Liver (tissue), 3 donors: ENCODE data around the gene SEPTIN10.

Experiments
- CTCF ChIP-seq: fragments of 150-350 bp; IDR thresholded peaks from 2 replicates; pipeline ENCODE4 v1.5.1; 2017; ENCODE audit warnings: improper control_type of control experiment, low read depth, low read length; ENCODE audit not compliant: missing input control
- FOXA2 ChIP-seq: IDR thresholded peaks from 2 replicates; pipeline ENCODE4 v1.6.1; 2016; ENCODE audit warnings: antibody characterized with exemption
- GABPA ChIP-seq, 2 donors: IDR thresholded peaks in 1 of 2; conservative IDR thresholded peaks in 1 of 2; 2 replicates each; pipeline ENCODE4 v1.6.1; 2016; ENCODE audit warnings: antibody characterized with exemption in 2 of 2, mild to moderate bottlenecking in 1 of 2, moderate library complexity in 1 of 2
- HNF4A ChIP-seq, 2 donors: conservative IDR thresholded peaks; 2 replicates each; pipeline ENCODE4 v1.6.1; 2016; ENCODE audit warnings: antibody characterized with exemption in 2 of 2, mild to moderate bottlenecking in 2 of 2
- HNF4G ChIP-seq: IDR thresholded peaks from 2 replicates; pipeline ENCODE4 v1.6.1; 2016; ENCODE audit warnings: antibody characterized with exemption
- MAX ChIP-seq: IDR thresholded peaks from 2 replicates; pipeline ENCODE4 v1.6.1; 2016; ENCODE audit warnings: antibody characterized with exemption
- RAD21 ChIP-seq, 2 donors: IDR thresholded peaks; 2 replicates each; pipeline ENCODE4 v1.6.1; 2016; ENCODE audit warnings: antibody characterized with exemption in 2 of 2, mild to moderate bottlenecking in 2 of 2
- donor health status: healthy.
- donor health status: healthy.

GRCh38 chr2:109529532-109530449 lies 84.0 kb downstream of the SEPTIN10 start:
- TF ChIP-seq CTCF, result no peak
- TF ChIP-seq MAX, result no peak
- TF ChIP-seq HNF4A (conservative IDR thresholded peaks at IDR 0.05), result no peak
- TF ChIP-seq GABPA (IDR thresholded peaks at IDR 0.05 in 1 of 2, conservative IDR thresholded peaks at IDR 0.05 in 1 of 2), result no peak
- no peak for TF ChIP-seq FOXA2
- TF ChIP-seq HNF4G, result no peak
- no peak for TF ChIP-seq RAD21 (IDR thresholded peaks at IDR 0.05)
